GM19035 (cell line): ENCODE results near the gene OR8B3.

ENCODE experiments used
- ATAC-seq: cut with Tn5 transposase; IDR thresholded peaks from one replicate; pipeline ENCODE4 v1.9.1; 2021; ENCODE audit not compliant: unreplicated experiment

The OR8B3 gene

GRCh38 chr11:124376280-124376679, 22.5 kb downstream of the OR8B3 start:
- no peak for ATAC-seq

- no peak for ATAC-seq
Observed at GRCh38 chr11:124359566-124359965, 39.3 kb downstream of the OR8B3 start.

GRCh38 chr11:124346311-124346955, 52.4 kb downstream of the OR8B3 start:
- no peak for ATAC-seq
